CD1c-positive myeloid dendritic cell (primary cell): Measurements from ENCODE around the gene MEIS1.

Experiments used
- DNase-seq: peaks from one replicate; pipeline ENCODE4 v3.0.0-alpha.2; 2016; ENCODE audit errors: extremely low spot score

MEIS1 gene

GRCh38 chr2:66507673-66508201, 72.8 kb downstream of the MEIS1 start:
- DNase-seq, result no peak

GRCh38 chr2:66508484-66509071, 73.7 kb downstream of the MEIS1 start:
- DNase-seq, result no peak

GRCh38 chr2:66509326-66509811, 74.4 kb downstream of the MEIS1 start:
- no peak for DNase-seq

GRCh38 chr2:66512626-66513025, 77.7 kb downstream of the MEIS1 start:
- no peak for DNase-seq

- DNase-seq, result no peak
These were observed 80.8 kb downstream of the MEIS1 start for GRCh38 chr2:66515743-66516142.

- no peak for DNase-seq
These were observed 81.6 kb downstream of the MEIS1 start for GRCh38 chr2:66516499-66516898.

- no peak for DNase-seq
These were observed 82.8 kb downstream of the MEIS1 start for GRCh38 chr2:66517772-66518171.

- DNase-seq, result no peak
These were observed 84.4 kb downstream of the MEIS1 start for GRCh38 chr2:66519264-66519843.

GRCh38 chr2:66521291-66521922, 86.5 kb downstream of the MEIS1 start:
- no peak for DNase-seq

GRCh38 chr2:66522611-66523376, 87.9 kb downstream of the MEIS1 start:
- DNase-seq, result no peak

- DNase-seq, result no peak
These were observed 88.5 kb downstream of the MEIS1 start for GRCh38 chr2:66523377-66523969.

- DNase-seq, result no peak
These were observed 89.1 kb downstream of the MEIS1 start for GRCh38 chr2:66523990-66524389.

GRCh38 chr2:66525606-66526005, 90.7 kb downstream of the MEIS1 start:
- DNase-seq, result no peak

GRCh38 chr2:66526180-66526579, 91.3 kb downstream of the MEIS1 start:
- DNase-seq, result no peak

- DNase-seq, result no peak
These were observed 94.2 kb downstream of the MEIS1 start for GRCh38 chr2:66528974-66529724.

GRCh38 chr2:66530651-66531050, 95.7 kb downstream of the MEIS1 start:
- DNase-seq, result no peak

- no peak for DNase-seq
These were observed 96.2 kb downstream of the MEIS1 start for GRCh38 chr2:66531155-66531554.

- no peak for DNase-seq
These were observed 96.6 kb downstream of the MEIS1 start for GRCh38 chr2:66531567-66531966.

- no peak for DNase-seq
These were observed 98.3 kb downstream of the MEIS1 start for GRCh38 chr2:66532972-66533868.

- DNase-seq, result no peak
These were observed 99.5 kb downstream of the MEIS1 start for GRCh38 chr2:66534461-66534860.
